C4-2B (cell line): ENCODE results near the gene ASPN.

Experiments used
- CTCF ChIP-seq: fragments of 450-650 bp; conservative IDR thresholded peaks from 2 replicates; pipeline ENCODE4 v1.5.1; 2017; ENCODE audit warnings: mild to moderate bottlenecking
- ZFX ChIP-seq: fragments of 450-650 bp; IDR thresholded peaks from 2 replicates; pipeline ENCODE4 v1.6.1; 2017

- TF ChIP-seq CTCF (no peak), ZFX (no peak)
These were observed 41.0 kb upstream of the ASPN start for GRCh38 chr9:92522983-92523970.
